Naive thymus-derived CD4-positive, alpha-beta T cell (primary cell): Measurements from ENCODE around the gene ZNF213. TPM values are rescaled to one million over a fixed set of nuclear protein-coding genes. Genes with fewer than 3 reads are reported as not detected.
A peak's percentile ranks its signal among the peaks of the same experiment; 100 is the strongest.

Experiments used
- ATAC-seq: fragments of 150-1000 bp; cut with Tn5 transposase; 2 replicates; pipeline ENCODE4 v1.10.0; 2021; ENCODE audit warnings: mild to moderate bottlenecking, moderate library complexity
- CTCF ChIA-PET: fragments of 350-600 bp; sonication (Branson Sonifier 250); formaldehyde crosslinking; loops from one replicate; lab custom pipeline; 2021; ENCODE audit warnings: antibody characterized with exemption; lab: Charles Lee
- POLR2A ChIA-PET: fragments of 350-600 bp; sonication (Branson Sonifier 250); formaldehyde crosslinking; loops from one replicate; lab custom pipeline; 2021; ENCODE audit warnings: antibody characterized with exemption, inconsistent platforms; lab: Charles Lee
- DNase-seq, 9 donors: peaks; one replicate each; pipeline versions ENCODE4 v3.0.0 to v3.0.0-alpha.2; 2020 to 2022; ENCODE audit warnings: mixed read lengths in 1 of 9
- H3K27ac ChIP-seq: one replicate; pipeline ENCODE4 v1.7.0; 2013; ENCODE audit warnings: mild to moderate bottlenecking, low read depth, low read length, moderate library complexity
- H3K27me3 ChIP-seq, 2 donors: one replicate each; pipeline ENCODE4 v1.7.0; 2013; ENCODE audit warnings: low read length in 2 of 2, mild to moderate bottlenecking in 2 of 2, moderate library complexity in 2 of 2; ENCODE audit not compliant: control insufficient read depth in 2 of 2, insufficient read depth in 2 of 2
- H3K36me3 ChIP-seq, 3 experiments: 1 replicate in 2 of 3; 2 replicates in 1 of 3; pipeline ENCODE4 v1.7.0; 2013; ENCODE audit warnings: low read length in 3 of 3, mild to moderate bottlenecking in 3 of 3, moderate library complexity in 1 of 3; ENCODE audit not compliant: insufficient read depth in 3 of 3, control insufficient read depth in 2 of 3
- H3K4me1 ChIP-seq, 2 donors: one replicate each; pipeline ENCODE4 v1.7.0; 2013; ENCODE audit warnings: low read length in 2 of 2, mild to moderate bottlenecking in 2 of 2, moderate library complexity in 1 of 2; ENCODE audit not compliant: control insufficient read depth in 2 of 2, insufficient read depth in 2 of 2
- H3K4me3 ChIP-seq: 2 replicates; pipeline ENCODE4 v1.7.0; 2013; ENCODE audit warnings: mild to moderate bottlenecking, low read length
- H3K9me3 ChIP-seq, 3 experiments: 1 replicate in 2 of 3; 2 replicates in 1 of 3; pipeline ENCODE4 v1.7.0; 2013; ENCODE audit warnings: low read length in 3 of 3; ENCODE audit not compliant: control insufficient read depth in 2 of 3
- H3K27ac Mint-ChIP-seq, 9 donors: one replicate each; pipeline ENCODE4 v1.8.0; 2020 to 2022; ENCODE audit warnings: mixed read lengths in 9 of 9, mild to moderate bottlenecking in 8 of 9, moderate library complexity in 5 of 9, inconsistent platforms in 2 of 9
- H3K27me3 Mint-ChIP-seq, 5 donors: one replicate each; pipeline ENCODE4 v1.8.0; 2021 to 2022; ENCODE audit warnings: mixed read lengths in 5 of 5, mild to moderate bottlenecking in 1 of 5
- H3K36me3 Mint-ChIP-seq, 5 donors: one replicate each; pipeline ENCODE4 v1.8.0; 2020 to 2022; ENCODE audit warnings: mixed read lengths in 5 of 5, mild to moderate bottlenecking in 3 of 5, inconsistent platforms in 1 of 5
- H3K4me1 Mint-ChIP-seq, 7 donors: one replicate each; pipeline ENCODE4 v1.8.0; 2020 to 2022; ENCODE audit warnings: mixed read lengths in 7 of 7, mild to moderate bottlenecking in 3 of 7, inconsistent platforms in 1 of 7
- H3K4me3 Mint-ChIP-seq, 10 donors: one replicate each; pipeline ENCODE4 v1.8.0; 2020 to 2022; ENCODE audit warnings: mild to moderate bottlenecking in 10 of 10, mixed read lengths in 10 of 10, moderate library complexity in 6 of 10, inconsistent platforms in 2 of 10
- H3K9me3 Mint-ChIP-seq, 11 donors: one replicate each; pipeline ENCODE4 v1.8.0; 2020 to 2022; ENCODE audit warnings: mixed read lengths in 11 of 11, mild to moderate bottlenecking in 4 of 11, inconsistent platforms in 1 of 11, moderate library complexity in 1 of 11
- intact Hi-C, 2 donors: fragments of 100-400 bp; cut with micrococcal nuclease; formaldehyde crosslinking; loops; one replicate each; pipeline ENCODE4 v1.15.1; 2023
- polyA plus RNA-seq, 2 donors: library from polyadenylated mRNA; unstranded; fragments of 300-500 nt; fragmentation: Illumina TruSeq; gene quantifications; one replicate each; pipeline ENCODE4 v1.2.3, GENCODE V29; 2021
- total RNA-seq, 6 experiments: library from RNA in 5 of 6; stranded (reverse) in 5 of 6; gene quantifications; 1 replicate in 5 of 6; 2 replicates in 1 of 6; pipeline ENCODE4 v1.2.3 and lab custom pipeline; 2021 to 2026

ZNF213 gene
- total and polyA plus RNA-seq, 7 experiments from 2014 or later = 1.7 to 14.0 (median 6.5) TPM

GRCh38 chr16:3152027-3152276 lies 17.1 kb downstream of the ZNF213 start:
- peak overlapping the region; percentile 24 for H3K27ac ChIP-seq
- POLR2A ChIA-PET = interaction anchor here (0.6 to 8.0 kb wide), 8 partner anchors 14 to 1349 kb away, joined by 3 to 91 read pairs (median 3); partner anchors contain the start of gene ZNF213

GRCh38 chr16:3152277-3152990 lies 17.6 kb downstream of the ZNF213 start:
- ChIA-PET POLR2A (interaction anchor here (0.6 to 8.0 kb wide), 9 partner anchors 13 to 1349 kb away, joined by 3 to 91 read pairs (median 3); partner anchors contain the start of gene ZNF213), CTCF (interaction anchor here (0.6 to 1.1 kb wide), 3 partner anchors 18 to 91 kb away, joined by 3 to 4 read pairs (median 3); partner anchors contain the start of gene ZNF213)
- Histone ChIP-seq H3K27me3 (no peaks in the 10 kb centered on the region), H3K4me3 (peak overlapping the region; percentile 59), H3K9me3 (peaks cover 0 to 11% (median 5%) of the 10 kb centered on the region in 3 experiments), H3K4me1 (peaks cover under 1 to 9% of the 10 kb centered on the region in 2 donors), H3K36me3 (no peaks in the 10 kb centered on the region), H3K27ac (peak overlapping the region; percentile 24)
- Mint-ChIP-seq H3K27me3 (peaks cover 0 to 32% (median 0%) of the 10 kb centered on the region in 5 donors), H3K4me1 (peaks cover 15 to 46% (median 27%) of the 10 kb centered on the region in 7 donors), H3K27ac (peak overlapping the region; percentile 85 to 99 (median 95)), H3K4me3 (peak overlapping the region; percentile 80 to 91 (median 87)), H3K36me3 (peaks cover 0 to 13% (median 0%) of the 10 kb centered on the region in 5 donors), H3K9me3 (peaks cover 2 to 53% (median 16%) of the 10 kb centered on the region in 11 donors)
- intact Hi-C loops = loop anchor here (5.0 to 10.0 kb wide), 4 partner anchors 35 to 1652 kb away; partner anchors contain the start of genes NLRC3 (in 1 of the 2), OR1F1 (in 1 of the 2) and ROGDI (in 1 of the 2)
- ATAC-seq = peak; percentile 32
- peak; percentile 54 to 92 (median 73) for DNase-seq

More at GRCh38 chr16:3152027-3152276, 17.1 kb downstream of the ZNF213 start:
- Mint-ChIP-seq H3K36me3 (peaks cover 0 to 12% (median 0%) of the 10 kb centered on the region in 5 donors), H3K4me1 (peaks cover 11 to 42% (median 22%) of the 10 kb centered on the region in 7 donors), H3K4me3 (peak overlapping the region; percentile 80 to 91 (median 87)), H3K27me3 (peaks cover 0 to 27% (median 0%) of the 10 kb centered on the region in 5 donors), H3K9me3 (peaks cover 0 to 48% (median 12%) of the 10 kb centered on the region in 11 donors), H3K27ac (peak overlapping the region; percentile 85 to 99 (median 95))
- intact Hi-C loops = loop anchor here (5.0 to 10.0 kb wide), 4 partner anchors 35 to 1653 kb away; partner anchors contain the start of genes NLRC3 (in 1 of the 2), OR1F1 (in 1 of the 2) and ROGDI (in 1 of the 2)
- Histone ChIP-seq H3K4me3 (peak overlapping the region; percentile 59), H3K36me3 (no peaks in the 10 kb centered on the region), H3K27me3 (no peaks in the 10 kb centered on the region), H3K9me3 (peaks cover 0 to 11% (median 5%) of the 10 kb centered on the region in 3 experiments), H3K4me1 (peaks cover 0 to 5% of the 10 kb centered on the region in 2 donors)
- ATAC-seq (no peak), DNase-seq (peak in 4 of 9 donors; percentile 30 to 47 (median 42))
- CTCF ChIA-PET = interaction anchor here (0.9 to 1.1 kb wide), 3 partner anchors 17 to 219 kb away, joined by 3 to 4 read pairs (median 4); partner anchors contain the start of gene ZNF213

DNA sequence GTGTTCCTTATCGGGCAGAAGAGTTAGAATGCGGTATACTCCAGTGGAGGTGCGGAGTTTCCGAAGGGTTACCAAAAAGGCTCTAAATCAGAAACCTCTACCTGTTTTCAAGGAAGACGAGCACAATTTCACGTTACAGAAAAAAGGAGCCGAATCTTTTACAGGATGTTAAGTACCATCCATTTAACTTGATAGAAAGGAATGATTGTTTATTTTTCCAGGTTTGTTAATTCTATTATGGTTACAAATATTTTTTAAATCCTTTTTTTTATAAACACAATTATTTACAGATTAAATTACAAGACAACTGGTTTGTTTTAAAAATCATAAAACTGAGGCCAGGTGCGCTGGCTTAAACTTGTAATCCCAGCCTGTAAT lies 18.2 kb downstream of the ZNF213 start:
- intact Hi-C loops = loop anchor here (5.0 to 10.0 kb wide), 4 partner anchors 34 to 1652 kb away; partner anchors contain the start of genes NLRC3 (in 1 of the 2), OR1F1 (in 1 of the 2) and ROGDI (in 1 of the 2)
- POLR2A ChIA-PET = interaction anchor here (0.6 to 8.0 kb wide), 5 partner anchors 14 to 114 kb away, joined by 3 to 91 read pairs (median 5); partner anchors contain the start of gene ZNF213
- Mint-ChIP-seq H3K4me3 (peak overlapping the region; percentile 80 to 91 (median 87)), H3K4me1 (peaks cover 21 to 51% (median 32%) of the 10 kb centered on the region in 7 donors), H3K27me3 (peaks cover 0 to 37% (median 0%) of the 10 kb centered on the region in 5 donors), H3K36me3 (peaks cover 0 to 18% (median 0%) of the 10 kb centered on the region in 5 donors), H3K9me3 (peaks cover 2 to 58% (median 18%) of the 10 kb centered on the region in 11 donors), H3K27ac (peak overlapping the region; percentile 85 to 99 (median 95))
- Histone ChIP-seq H3K4me1 (peaks cover 5 to 9% of the 10 kb centered on the region in 2 donors), H3K36me3 (peaks cover 0 to under 1% (median 0%) of the 10 kb centered on the region in 3 experiments), H3K27me3 (no peaks in the 10 kb centered on the region), H3K27ac (peak overlapping the region; percentile 24), H3K9me3 (peaks cover 0 to 11% (median 5%) of the 10 kb centered on the region in 3 experiments), H3K4me3 (peak overlapping the region; percentile 59)
- DNase-seq (no peak), ATAC-seq (no peak)
- CTCF ChIA-PET = interaction anchor here (1.0 kb wide), 1 partner anchor 24 kb away, joined by 4 read pairs; no protein-coding TSS in a partner anchor

DNA sequence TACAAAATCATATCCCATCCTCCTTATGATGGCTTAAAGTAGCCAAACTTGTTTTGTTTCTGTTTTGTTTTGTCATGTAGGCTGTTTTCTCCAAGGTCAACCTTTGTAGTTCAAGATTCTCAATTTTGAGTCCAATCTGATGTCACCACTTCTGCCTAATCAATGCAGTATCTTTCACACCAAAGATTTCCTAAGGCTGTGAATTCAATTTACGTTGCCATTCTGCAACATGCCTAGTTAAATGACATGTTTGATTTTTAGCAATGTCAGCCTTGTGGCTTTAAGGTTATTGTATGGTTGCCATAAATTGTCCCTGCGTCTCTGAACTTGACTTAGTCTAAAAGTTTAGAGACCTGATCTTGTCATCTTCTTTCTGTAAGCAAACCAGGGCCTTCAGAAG lies 20.4 kb downstream of the ZNF213 start:
- CTCF ChIA-PET = no interaction called here
- peaks cover 0 to 44% (median 0%) of the 10 kb centered on the region in 5 donors for H3K27me3 Mint-ChIP-seq
- peaks cover 0 to 3% (median 0%) of the 10 kb centered on the region in 3 experiments for H3K36me3 ChIP-seq
- DNase-seq (peak in 1 of 9 donors; percentile 24), ATAC-seq (no peak)
- H3K9me3 Mint-ChIP-seq = peaks cover 2 to 66% (median 18%) of the 10 kb centered on the region in 11 donors
- POLR2A ChIA-PET = interaction anchor here (0.8 to 0.9 kb wide), 2 partner anchors 10 to 290 kb away, joined by 3 read pairs; no protein-coding TSS in a partner anchor
- H3K27me3 ChIP-seq = no peaks in the 10 kb centered on the region
- intact Hi-C loops = loop anchor here (5.0 to 10.0 kb wide), 3 partner anchors 302 to 1650 kb away; partner anchors contain the start of genes NLRC3 (in 1 of the 2) and ROGDI (in 1 of the 2)
- H3K4me1 Mint-ChIP-seq = peaks cover 21 to 50% (median 43%) of the 10 kb centered on the region in 7 donors
- H3K27ac ChIP-seq = no peak overlapping the region
- H3K4me1 ChIP-seq = peaks cover 5 to 9% of the 10 kb centered on the region in 2 donors
- H3K4me3 ChIP-seq = no peak overlapping the region
- H3K27ac Mint-ChIP-seq = peak overlapping the region in 1 of 9 donors; percentile 40
- H3K9me3 ChIP-seq = peaks cover 0 to 11% (median 5%) of the 10 kb centered on the region in 3 experiments
- peak overlapping the region in 2 of 10 donors; percentile 6 to 24 for H3K4me3 Mint-ChIP-seq
- peaks cover 0 to 23% (median 0%) of the 10 kb centered on the region in 5 donors for H3K36me3 Mint-ChIP-seq

DNA sequence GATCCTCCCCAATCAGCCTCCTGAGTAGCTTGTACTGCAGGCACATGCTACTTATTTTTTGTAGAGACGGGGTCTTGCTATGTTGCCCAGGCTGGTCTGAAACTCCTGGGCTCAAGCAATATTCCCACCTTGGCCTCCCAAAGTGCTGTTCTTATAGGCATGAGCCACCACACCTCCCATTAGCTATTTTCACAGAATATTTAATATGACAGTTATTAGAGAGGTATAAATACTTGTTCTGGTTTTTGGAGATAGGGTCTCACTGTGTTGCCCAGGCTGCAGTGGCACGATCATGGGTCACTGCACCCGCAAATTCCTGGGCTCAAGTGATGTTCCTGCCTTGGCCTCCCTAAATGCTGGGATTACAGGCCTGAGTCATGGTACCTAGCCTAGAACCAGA lies 21.1 kb downstream of the ZNF213 start:
- Histone ChIP-seq H3K4me3 (no peak overlapping the region), H3K4me1 (peaks cover 5 to 9% of the 10 kb centered on the region in 2 donors), H3K27ac (no peak overlapping the region), H3K27me3 (no peaks in the 10 kb centered on the region), H3K36me3 (peaks cover 0 to 3% (median 0%) of the 10 kb centered on the region in 3 experiments), H3K9me3 (peaks cover 0 to 11% (median 5%) of the 10 kb centered on the region in 3 experiments)
- Mint-ChIP-seq H3K27me3 (peaks cover 0 to 38% (median 0%) of the 10 kb centered on the region in 5 donors), H3K4me3 (peak overlapping the region in 4 of 10 donors; percentile 17 to 63 (median 32)), H3K9me3 (peaks cover 2 to 66% (median 18%) of the 10 kb centered on the region in 11 donors), H3K27ac (peak overlapping the region in 1 of 9 donors; percentile 17), H3K4me1 (peaks cover 21 to 45% (median 38%) of the 10 kb centered on the region in 7 donors), H3K36me3 (peaks cover 0 to 23% (median 0%) of the 10 kb centered on the region in 5 donors)
- ChIA-PET CTCF (interaction anchor here (1.0 to 1.1 kb wide), 2 partner anchors 22 to 171 kb away, joined by 3 read pairs; no protein-coding TSS in a partner anchor), POLR2A (interaction anchor here (0.6 to 8.5 kb wide), 3 partner anchors 23 to 289 kb away, joined by 3 to 95 read pairs (median 3); partner anchors contain the start of gene ZNF213)
- DNase-seq = no peak
- no peak for ATAC-seq
- intact Hi-C loops = loop anchor here (5.0 to 10.0 kb wide), 3 partner anchors 301 to 1649 kb away; partner anchors contain the start of genes NLRC3 (in 1 of the 2) and ROGDI (in 1 of the 2)
